ENCODE measurements around the gene ODF2. TPM values are rescaled to one million over a fixed set of nuclear protein-coding genes. Genes with fewer than 3 reads are reported as not detected.
A peak's percentile ranks its signal among the peaks of the same experiment; 100 is the strongest.
"Not testable (repeated sequence)": the region's sequence is repeated elsewhere in the genome, so short reads cannot be mapped to it uniquely, and the experiment has no call there.

ODF2 gene
- total and polyA plus RNA-seq, 4 donors: 13.4 to 34.4 (median 26.3) TPM

DNA sequence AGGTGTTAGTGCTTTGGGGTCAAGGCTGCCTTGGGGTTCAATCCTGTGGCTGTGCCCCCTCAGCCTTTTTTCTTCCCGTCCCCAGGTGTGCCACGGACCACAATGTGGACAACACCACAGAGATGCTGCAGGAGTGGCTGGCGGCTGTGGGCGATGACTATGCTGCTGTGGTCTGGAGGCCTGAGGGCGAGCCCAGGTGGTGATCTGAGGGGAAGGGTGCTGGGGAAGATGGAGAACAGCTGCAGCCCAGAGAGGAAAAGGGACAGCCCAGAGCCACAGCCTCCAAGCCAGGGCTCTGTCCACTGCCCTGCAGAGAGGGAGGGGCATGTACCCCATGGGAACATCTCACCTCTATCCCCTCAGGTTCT is 33.0 kb upstream of the ODF2 start:
- H3K27me3 ChIP-seq (ENCODE audit: control insufficient read depth in 3 of 3, insufficient read depth in 3 of 3, low read length in 2 of 3): no peaks in the 10 kb centered on the region
- DNase-seq: no peak
- TF ChIP-seq, protein P1, sequence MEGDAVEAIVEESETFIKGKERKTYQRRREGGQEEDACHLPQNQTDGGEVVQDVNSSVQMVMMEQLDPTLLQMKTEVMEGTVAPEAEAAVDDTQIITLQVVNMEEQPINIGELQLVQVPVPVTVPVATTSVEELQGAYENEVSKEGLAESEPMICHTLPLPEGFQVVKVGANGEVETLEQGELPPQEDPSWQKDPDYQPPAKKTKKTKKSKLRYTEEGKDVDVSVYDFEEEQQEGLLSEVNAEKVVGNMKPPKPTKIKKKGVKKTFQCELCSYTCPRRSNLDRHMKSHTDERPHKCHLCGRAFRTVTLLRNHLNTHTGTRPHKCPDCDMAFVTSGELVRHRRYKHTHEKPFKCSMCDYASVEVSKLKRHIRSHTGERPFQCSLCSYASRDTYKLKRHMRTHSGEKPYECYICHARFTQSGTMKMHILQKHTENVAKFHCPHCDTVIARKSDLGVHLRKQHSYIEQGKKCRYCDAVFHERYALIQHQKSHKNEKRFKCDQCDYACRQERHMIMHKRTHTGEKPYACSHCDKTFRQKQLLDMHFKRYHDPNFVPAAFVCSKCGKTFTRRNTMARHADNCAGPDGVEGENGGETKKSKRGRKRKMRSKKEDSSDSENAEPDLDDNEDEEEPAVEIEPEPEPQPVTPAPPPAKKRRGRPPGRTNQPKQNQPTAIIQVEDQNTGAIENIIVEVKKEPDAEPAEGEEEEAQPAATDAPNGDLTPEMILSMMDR (IDR thresholded peaks at IDR 0.05; ENCODE audit: control extremely low read depth, extremely low read depth): no peak

DNA sequence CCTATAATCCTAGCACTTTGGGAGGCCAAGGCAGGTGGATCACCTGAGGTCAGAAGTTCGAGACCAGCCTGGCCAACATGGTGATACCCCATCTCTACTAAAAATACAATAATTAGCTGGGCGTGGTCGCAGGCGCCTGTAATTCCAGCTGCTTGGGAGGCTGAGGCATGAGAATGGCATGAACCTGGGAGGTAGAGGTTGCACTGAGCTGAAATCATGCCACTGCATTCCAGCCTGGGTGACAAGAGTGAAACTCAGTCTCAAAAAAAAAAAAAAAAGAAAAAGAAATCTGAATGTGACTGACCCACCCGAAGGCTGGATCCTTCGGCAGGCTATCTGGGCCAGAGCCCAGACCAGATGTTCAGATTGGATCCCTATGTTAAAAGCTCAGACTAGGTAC is 32.5 kb upstream of the ODF2 start:
- ATAC-seq (ENCODE audit: insufficient read depth, low FRiP score); H3K9ac ChIP-seq (ENCODE audit: insufficient read depth in 1 of 2, low read length in 2 of 2); H3K27me3 ChIP-seq (ENCODE audit: control insufficient read depth in 3 of 3, insufficient read depth in 3 of 3, low read length in 2 of 3); DNase-seq; H3K27ac ChIP-seq (ENCODE audit: low read depth in 1 of 2, low read length in 1 of 2); H3K9me3 ChIP-seq (ENCODE audit: control insufficient read depth in 4 of 4, insufficient read depth in 3 of 4, low read length in 3 of 4); H3K4me3 ChIP-seq; H3K36me3 ChIP-seq (ENCODE audit: control insufficient read depth in 4 of 4, insufficient read depth in 4 of 4, low read length in 4 of 4): not testable (repeated sequence)
- WGBS, 2 donors: 79 to 81% methylated on average over 6 of the region's 6 CpGs
- H3K4me1 ChIP-seq (ENCODE audit: control insufficient read depth in 5 of 5, insufficient read depth in 5 of 5, low read length in 5 of 5): peaks cover 0 to 24% (median 5%) of the 10 kb centered on the region in 5 donors

More for the DNA sequence above, 33.0 kb upstream of the ODF2 start:
- H3K9ac ChIP-seq (ENCODE audit: insufficient read depth in 1 of 2, low read length in 2 of 2): no peak overlapping the region
- no peak for ATAC-seq (ENCODE audit: insufficient read depth, low FRiP score)
- peaks cover 0 to 24% (median 5%) of the 10 kb centered on the region in 5 donors for H3K4me1 ChIP-seq (ENCODE audit: control insufficient read depth in 5 of 5, insufficient read depth in 5 of 5, low read length in 5 of 5)
- no peaks in the 10 kb centered on the region for H3K9me3 ChIP-seq (ENCODE audit: control insufficient read depth in 4 of 4, insufficient read depth in 3 of 4, low read length in 3 of 4)
- H3K36me3 ChIP-seq (ENCODE audit: control insufficient read depth in 4 of 4, insufficient read depth in 4 of 4, low read length in 4 of 4): peaks cover 0 to 5% (median 2%) of the 10 kb centered on the region in 4 donors
- 88 to 93% methylated on average over 5 of the region's 5 CpGs for WGBS, 2 donors
- no peak overlapping the region for H3K4me3 ChIP-seq
- no peak overlapping the region for H3K27ac ChIP-seq (ENCODE audit: low read depth in 1 of 2, low read length in 1 of 2)

DNA sequence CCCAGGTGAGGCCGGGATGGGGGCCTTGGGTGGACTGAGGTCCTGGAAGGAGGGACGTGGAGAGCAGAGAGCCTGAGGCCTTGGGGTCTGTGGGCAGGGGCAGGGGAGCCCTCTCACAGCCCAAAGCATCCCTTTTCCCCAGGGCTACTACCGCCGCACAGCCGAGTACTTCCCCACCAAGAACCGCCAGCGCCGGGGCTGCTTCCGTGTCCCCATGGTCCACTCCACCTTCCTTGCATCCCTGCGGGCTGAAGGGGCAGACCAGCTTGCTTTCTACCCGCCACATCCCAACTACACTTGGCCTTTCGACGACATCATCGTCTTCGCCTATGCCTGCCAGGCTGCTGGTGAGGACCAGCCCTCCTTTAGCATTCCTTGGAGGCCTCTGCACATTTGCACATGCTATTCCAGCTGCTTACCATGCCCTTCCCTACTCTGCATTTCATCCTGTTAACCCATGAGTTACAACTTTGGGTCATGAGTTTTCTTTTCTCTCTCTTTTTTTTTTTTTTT is 31.5 kb upstream of the ODF2 start:
- ATAC-seq (ENCODE audit: insufficient read depth, low FRiP score) (no peak), DNase-seq (no peak)
- Histone ChIP-seq H3K27ac (ENCODE audit: low read depth in 1 of 2, low read length in 1 of 2) (no peak overlapping the region), H3K4me3 (no peak overlapping the region), H3K4me1 (ENCODE audit: control insufficient read depth in 5 of 5, insufficient read depth in 5 of 5, low read length in 5 of 5) (peaks cover 0 to 18% (median 5%) of the 10 kb centered on the region in 5 donors), H3K36me3 (ENCODE audit: control insufficient read depth in 4 of 4, insufficient read depth in 4 of 4, low read length in 4 of 4) (peaks cover 0 to 5% (median 2%) of the 10 kb centered on the region in 4 donors), H3K9me3 (ENCODE audit: control insufficient read depth in 4 of 4, insufficient read depth in 3 of 4, low read length in 3 of 4) (no peaks in the 10 kb centered on the region), H3K9ac (ENCODE audit: insufficient read depth in 1 of 2, low read length in 2 of 2) (no peak overlapping the region), H3K27me3 (ENCODE audit: control insufficient read depth in 3 of 3, insufficient read depth in 3 of 3, low read length in 2 of 3) (no peaks in the 10 kb centered on the region)
- TF ChIP-seq, protein P1 (IDR thresholded peaks at IDR 0.05; ENCODE audit: control extremely low read depth, extremely low read depth): no peak
- WGBS, 2 donors: 93 to 95% methylated on average over 15 of the region's 15 CpGs

DNA sequence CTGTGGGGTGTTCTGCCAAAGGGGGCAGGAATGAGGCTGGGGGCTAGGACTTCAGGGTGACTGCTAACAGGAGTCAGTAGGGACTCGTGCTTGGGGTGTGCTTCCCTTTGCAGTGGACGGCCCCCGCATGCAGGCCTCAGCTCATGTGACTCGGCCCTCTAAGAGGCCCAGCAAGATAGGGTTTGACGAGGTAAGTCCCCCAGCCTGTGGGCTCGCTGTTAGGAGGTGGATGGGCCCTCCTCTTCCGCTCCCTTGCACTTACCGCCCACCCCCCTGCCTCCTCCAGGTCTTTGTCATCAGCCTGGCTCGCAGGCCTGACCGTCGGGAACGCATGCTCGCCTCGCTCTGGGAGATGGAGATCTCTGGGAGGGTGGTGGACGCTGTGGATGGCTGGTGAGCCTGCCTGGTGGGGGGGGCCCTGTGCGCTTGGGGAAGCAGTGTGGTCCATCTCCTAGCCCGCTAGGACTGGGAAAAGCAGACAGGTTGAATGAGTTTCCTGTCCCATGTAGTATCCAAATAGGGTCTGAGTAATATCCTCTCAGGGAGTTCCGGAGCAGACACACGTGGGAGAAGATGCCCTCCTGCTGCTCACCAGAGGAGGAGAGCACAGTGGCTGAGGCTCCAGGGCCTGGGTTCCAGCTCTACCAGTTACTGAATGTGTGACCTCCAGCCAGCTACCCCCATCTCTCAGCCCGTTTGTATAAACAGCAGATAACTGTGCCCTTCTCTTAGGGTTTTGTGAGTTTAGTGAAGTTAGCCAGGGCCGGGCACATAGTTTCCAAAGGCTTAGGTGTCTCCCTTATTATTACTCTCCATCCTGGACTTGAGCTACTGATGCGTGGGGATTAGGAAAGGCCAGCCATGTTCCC is 26.9 kb upstream of the ODF2 start:
- ATAC-seq (ENCODE audit: insufficient read depth, low FRiP score) (peak; percentile 27), DNase-seq (no peak)
- H3K9me3 ChIP-seq (ENCODE audit: control insufficient read depth in 4 of 4, insufficient read depth in 3 of 4, low read length in 3 of 4): no peaks in the 10 kb centered on the region
- WGBS, 2 donors: 85 to 89% methylated on average over 22 of the region's 22 CpGs
- H3K27me3 ChIP-seq (ENCODE audit: control insufficient read depth in 3 of 3, insufficient read depth in 3 of 3, low read length in 2 of 3): no peaks in the 10 kb centered on the region
- H3K27ac ChIP-seq (ENCODE audit: low read depth in 1 of 2, low read length in 1 of 2): no peak overlapping the region
- TF ChIP-seq, protein P1 (IDR thresholded peaks at IDR 0.05; ENCODE audit: control extremely low read depth, extremely low read depth): no peak
- no peak overlapping the region for H3K4me3 ChIP-seq
- no peak overlapping the region for H3K9ac ChIP-seq (ENCODE audit: insufficient read depth in 1 of 2, low read length in 2 of 2)
- H3K4me1 ChIP-seq (ENCODE audit: control insufficient read depth in 5 of 5, insufficient read depth in 5 of 5, low read length in 5 of 5): no peaks in the 10 kb centered on the region
- H3K36me3 ChIP-seq (ENCODE audit: control insufficient read depth in 4 of 4, insufficient read depth in 4 of 4, low read length in 4 of 4): peaks cover 0 to 5% (median 3%) of the 10 kb centered on the region in 4 donors
